SK-N-SH (cell line): ENCODE results near the gene ADAMTS13.

ENCODE experiments used
- CTCF ChIP-seq: fragments of 200-600 bp; sonication (generic); IDR thresholded peaks from 2 replicates; pipeline ENCODE4 v1.6.1; 2017; ENCODE audit warnings: antibody characterized with exemption, mild to moderate bottlenecking, moderate library complexity
- EZH2phosphoT487 ChIP-seq: fragments of 200-600 bp; sonication (generic); IDR thresholded peaks from 2 replicates; pipeline ENCODE4 v1.6.1; 2017; ENCODE audit warnings: low read depth, mixed run types, mild to moderate bottlenecking, antibody characterized with exemption, moderate library complexity, borderline replicate concordance
- FOSL2 ChIP-seq: IDR thresholded peaks from 2 replicates; pipeline ENCODE4 v1.4.0; 2012; ENCODE audit warnings: low read depth, mild to moderate bottlenecking, moderate library complexity, borderline replicate concordance
- FOXM1 ChIP-seq: IDR thresholded peaks from 2 replicates; pipeline ENCODE4 v1.4.0; 2012; ENCODE audit warnings: low read depth, mild to moderate bottlenecking
- GABPA ChIP-seq: IDR thresholded peaks from 2 replicates; pipeline ENCODE4 v1.4.0; 2012; ENCODE audit warnings: low read depth, mild to moderate bottlenecking
- GATA2 ChIP-seq: sonication (generic); formaldehyde crosslinking; IDR thresholded peaks from 2 replicates; pipeline ENCODE4 v1.5.0; 2020; ENCODE audit warnings: mild to moderate bottlenecking, missing genetic modification reagents
- MAX ChIP-seq: IDR thresholded peaks from 2 replicates; pipeline ENCODE4 v1.4.0; 2012; ENCODE audit warnings: low read depth
- NFIC ChIP-seq: IDR thresholded peaks from 2 replicates; pipeline ENCODE4 v1.4.0; 2012; ENCODE audit warnings: borderline replicate concordance
- POLR2AphosphoS5 ChIP-seq: IDR thresholded peaks from 2 replicates; pipeline ENCODE4 v1.6.1; 2012; ENCODE audit warnings: low read depth, low read length
- RAD21 ChIP-seq: IDR thresholded peaks from 2 replicates; pipeline ENCODE4 v1.6.1; 2012; ENCODE audit warnings: mild to moderate bottlenecking, low read length
- REST ChIP-seq: IDR thresholded peaks from 2 replicates; pipeline ENCODE4 v1.6.1; 2012; ENCODE audit warnings: mild to moderate bottlenecking, low read depth, low read length, moderate library complexity
- RXRA ChIP-seq: IDR thresholded peaks from 2 replicates; pipeline ENCODE4 v1.4.0; 2012; ENCODE audit warnings: low read depth, mild to moderate bottlenecking, borderline replicate concordance
- USF2 ChIP-seq: fragments of 150-350 bp; IDR thresholded peaks from 2 replicates; pipeline ENCODE4 v1.6.1; 2017; ENCODE audit warnings: antibody characterized with exemption, low read length, low read depth, borderline replicate concordance

- TF ChIP-seq FOSL2 (no peak), FOXM1 (no peak), EZH2phosphoT487 (no peak), POLR2AphosphoS5 (no peak), CTCF (peak; percentile 89), RAD21 (peak; percentile 72), GATA2 (no peak), USF2 (no peak), MAX (peak; percentile 41; the same call in 1 of the 2 replicates), RXRA (no peak), GABPA (no peak), REST (no peak), NFIC (no peak)
These were observed 15.5 kb upstream of the ADAMTS13 start for GRCh38 chr9:133406480-133407307.
